Pancreas (tissue), 10 donors: ENCODE measurements around the gene PAX2. TPM values are rescaled to one million over a fixed set of nuclear protein-coding genes. Genes with fewer than 3 reads are reported as not detected.

Source experiments
- ATAC-seq, 4 donors: fragments of 200-7000 bp; cut with Tn5 transposase; one replicate each; pipeline versions ENCODE4 v1.8.0 to v1.9.1; 2020; ENCODE audit warnings: mild to moderate bottlenecking in 4 of 4, moderate library complexity in 4 of 4
- DNase-seq, 6 donors: peaks; one replicate each; pipeline ENCODE4 v3.0.0-alpha.2; 2020
- FAIRE-seq: peaks from 2 replicates; lab custom pipeline; 2012; peaks lifted over from hg19 to GRCh38; lab: Jason Lieb, UNC
- H3K27ac ChIP-seq, 4 donors: fragments of 200-600 bp; sonication (generic); 1 replicate in 3 of 4; 2 replicates in 1 of 4; pipeline versions ENCODE4 v1.5.0 to v1.8.0; 2020
- H3K27me3 ChIP-seq, 4 donors: fragments of 200-600 bp; one replicate each; pipeline ENCODE4 v1.8.0; 2021
- H3K36me3 ChIP-seq, 3 donors: fragments of 200-600 bp; sonication (generic) in 1 of 3; one replicate each; pipeline versions ENCODE4 v1.5.0 to v1.8.0; 2020 to 2021
- H3K4me1 ChIP-seq, 3 donors: fragments of 200-600 bp; one replicate each; pipeline ENCODE4 v1.8.0; 2021
- H3K4me3 ChIP-seq, 4 donors: fragments of 200-600 bp; sonication (generic) in 2 of 4; one replicate each; pipeline versions ENCODE4 v1.5.0 to v1.8.0; 2020 to 2021
- H3K9me3 ChIP-seq, 4 donors: fragments of 200-600 bp; one replicate each; pipeline ENCODE4 v1.8.0; 2021
- WGBS, 2 donors: extraction: QIAGEN DNeasy Blood & Tissue Kit; methylation state at CpG; one replicate each; pipeline ENCODE4 v1.1.7; 2013; 5-methylcytosine and 5-hydroxymethylcytosine counted together
- intact Hi-C, 3 donors: fragments of 100-400 bp; cut with DNase I; formaldehyde crosslinking; loops; one replicate each; pipeline versions ENCODE4 v1.11.1 to v1.14.2; 2022
- polyA plus RNA-seq, 2 donors: library from polyadenylated mRNA; stranded (reverse); fragments of 200-250 nt; gene quantifications; one replicate each; pipeline ENCODE4 v1.2.3, GENCODE V29; 2013
- total RNA-seq, 6 donors: library from RNA; stranded (reverse); fragmentation: NEBNext Ultra II Directional in 4 of 6; extraction: Animal tissue kit (Norgen Biotek cat#: 25700) in 4 of 6; gene quantifications; one replicate each; pipeline versions ENCODE4 v1.2.1 to v1.2.4, GENCODE V29; 2021 to 2023
- TF ChIP-seq, protein P1 (sequence below), 4 donors: fragments of 200-600 bp; sonication (generic) in 3 of 4; IDR thresholded peaks; one replicate each; pipeline versions ENCODE4 v1.5.0 to v1.8.0; 2021; ENCODE audit warnings: antibody characterized with exemption in 4 of 4
- donor health status: healthy with polysubstance abuse.
- donor health status: DM: no; HTN: no; CAD: no; lungs with moderate emphysema.
- donor health status: DM: no; HTN: no; CAD: no.
- donor health status: control.
- donor health status: control.
- donor health status: Bipolar disorder and iron deficiency.
- donor health status: DM: yes; HTN: yes; CAD: no.
- donor health status: DM: no; HTN: no; CAD: no.
- donor health status: DM: no; HTN: no; CAD: no.
- donor health status: DM: yes; HTN: yes; CAD: no.

PAX2 gene
- total and polyA plus RNA-seq, 8 donors = 0.07 to 0.49 (median 0.26) TPM

DNA sequence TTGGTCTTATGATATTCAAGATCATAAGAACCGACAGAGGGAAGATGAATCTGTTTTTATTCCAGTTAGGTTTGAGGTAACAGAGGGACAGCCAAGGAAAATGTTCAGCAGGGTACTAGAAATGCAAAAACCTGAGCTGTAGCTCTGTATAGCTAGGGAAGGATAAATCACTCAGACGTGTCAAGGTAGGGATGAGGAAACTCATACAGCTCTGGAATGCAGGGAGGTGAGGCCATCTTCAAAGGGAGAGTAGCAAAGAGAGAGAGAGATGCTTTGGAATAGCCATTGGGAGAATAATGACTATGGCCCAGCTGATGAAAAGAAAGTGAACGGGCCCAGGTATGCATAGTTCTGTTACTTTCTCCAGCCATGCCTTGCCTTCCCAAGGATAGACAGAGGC, 77.8 kb downstream of the PAX2 start:
- intact Hi-C loops = no loop called here
- FAIRE-seq (no peak), ATAC-seq (no peak), DNase-seq (no peak)
- Histone ChIP-seq H3K27ac (no peak overlapping the region), H3K36me3 (no peaks in the 10 kb centered on the region), H3K4me1 (peaks cover 0 to 4% (median 3%) of the 10 kb centered on the region in 3 donors), H3K27me3 (peaks cover 0 to 11% (median 0%) of the 10 kb centered on the region in 4 donors), H3K4me3 (no peak overlapping the region), H3K9me3 (no peaks in the 10 kb centered on the region)
- TF ChIP-seq, protein P1, sequence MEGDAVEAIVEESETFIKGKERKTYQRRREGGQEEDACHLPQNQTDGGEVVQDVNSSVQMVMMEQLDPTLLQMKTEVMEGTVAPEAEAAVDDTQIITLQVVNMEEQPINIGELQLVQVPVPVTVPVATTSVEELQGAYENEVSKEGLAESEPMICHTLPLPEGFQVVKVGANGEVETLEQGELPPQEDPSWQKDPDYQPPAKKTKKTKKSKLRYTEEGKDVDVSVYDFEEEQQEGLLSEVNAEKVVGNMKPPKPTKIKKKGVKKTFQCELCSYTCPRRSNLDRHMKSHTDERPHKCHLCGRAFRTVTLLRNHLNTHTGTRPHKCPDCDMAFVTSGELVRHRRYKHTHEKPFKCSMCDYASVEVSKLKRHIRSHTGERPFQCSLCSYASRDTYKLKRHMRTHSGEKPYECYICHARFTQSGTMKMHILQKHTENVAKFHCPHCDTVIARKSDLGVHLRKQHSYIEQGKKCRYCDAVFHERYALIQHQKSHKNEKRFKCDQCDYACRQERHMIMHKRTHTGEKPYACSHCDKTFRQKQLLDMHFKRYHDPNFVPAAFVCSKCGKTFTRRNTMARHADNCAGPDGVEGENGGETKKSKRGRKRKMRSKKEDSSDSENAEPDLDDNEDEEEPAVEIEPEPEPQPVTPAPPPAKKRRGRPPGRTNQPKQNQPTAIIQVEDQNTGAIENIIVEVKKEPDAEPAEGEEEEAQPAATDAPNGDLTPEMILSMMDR (IDR thresholded peaks at IDR 0.05) = no peak
- 55 to 65% methylated on average over 3 of the region's 3 CpGs for WGBS, 2 donors

DNA sequence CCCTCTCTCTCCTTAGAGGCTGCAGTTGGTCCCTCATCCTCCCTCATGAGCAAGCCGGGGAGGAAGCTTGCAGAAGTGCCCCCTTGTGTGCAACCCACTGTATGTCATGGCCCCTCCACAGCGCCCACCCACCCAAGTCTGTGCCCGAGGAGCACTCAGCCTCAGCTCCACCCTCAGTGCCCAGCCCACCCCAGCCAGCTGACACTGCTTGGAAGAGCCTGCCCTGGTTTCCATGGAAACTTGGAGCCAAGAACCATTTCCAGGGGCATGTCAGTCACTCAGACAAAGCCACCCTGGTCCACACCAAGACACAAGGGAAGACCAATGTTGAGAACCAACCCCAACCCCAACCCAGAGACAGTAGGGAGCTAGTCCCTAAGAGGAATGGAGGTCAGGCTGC, 79.5 kb downstream of the PAX2 start:
- Histone ChIP-seq H3K36me3 (no peaks in the 10 kb centered on the region), H3K27ac (no peak overlapping the region), H3K4me3 (no peak overlapping the region), H3K4me1 (peaks cover 0 to 5% (median 4%) of the 10 kb centered on the region in 3 donors), H3K27me3 (peaks cover 0 to 5% (median 0%) of the 10 kb centered on the region in 4 donors), H3K9me3 (no peaks in the 10 kb centered on the region)
- ATAC-seq = no peak
- TF ChIP-seq, protein P1 (IDR thresholded peaks at IDR 0.05) = no peak
- intact Hi-C loops = no loop called here
- no peak for DNase-seq
- 57 to 87% methylated on average over 3 of the region's 3 CpGs for WGBS, 2 donors
- no peak for FAIRE-seq

DNA sequence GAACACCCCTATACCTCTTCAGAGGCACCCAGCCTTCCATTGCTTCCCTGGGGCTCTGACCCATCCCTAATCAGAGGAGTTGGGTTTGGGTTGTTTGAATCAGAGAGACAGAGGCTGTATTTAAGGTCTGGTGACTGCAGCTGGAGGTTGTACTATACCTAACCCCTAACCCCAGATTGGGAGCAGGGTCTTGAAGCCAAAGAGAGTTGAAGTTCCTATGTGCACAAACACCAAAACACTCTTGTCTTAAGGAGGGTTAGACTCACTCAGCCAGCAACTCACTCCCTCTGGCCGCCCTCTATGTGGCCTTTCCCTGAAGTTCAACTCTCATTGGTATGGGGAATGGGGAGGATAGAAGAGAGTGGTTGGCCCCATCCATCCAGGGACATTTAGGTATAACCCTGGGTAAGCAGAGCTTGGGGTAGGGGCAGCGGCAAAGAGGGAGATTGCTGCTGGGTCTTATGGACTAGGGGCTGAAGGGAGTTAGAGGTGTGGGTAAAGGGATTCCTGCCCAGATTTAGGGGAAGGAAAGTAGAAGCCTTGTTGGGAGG, 80.0 kb downstream of the PAX2 start:
- no peak for DNase-seq
- Histone ChIP-seq H3K4me1 (peaks cover 0 to 5% (median 4%) of the 10 kb centered on the region in 3 donors), H3K9me3 (no peaks in the 10 kb centered on the region), H3K27ac (no peak overlapping the region), H3K4me3 (no peak overlapping the region), H3K27me3 (peaks cover 0 to 5% (median 0%) of the 10 kb centered on the region in 4 donors), H3K36me3 (no peaks in the 10 kb centered on the region)
- TF ChIP-seq, protein P1 (IDR thresholded peaks at IDR 0.05) = no peak
- WGBS, 2 donors = 69 to 81% methylated on average over 2 of the region's 2 CpGs
- intact Hi-C loops = no loop called here
- FAIRE-seq = no peak
- ATAC-seq = no peak

DNA sequence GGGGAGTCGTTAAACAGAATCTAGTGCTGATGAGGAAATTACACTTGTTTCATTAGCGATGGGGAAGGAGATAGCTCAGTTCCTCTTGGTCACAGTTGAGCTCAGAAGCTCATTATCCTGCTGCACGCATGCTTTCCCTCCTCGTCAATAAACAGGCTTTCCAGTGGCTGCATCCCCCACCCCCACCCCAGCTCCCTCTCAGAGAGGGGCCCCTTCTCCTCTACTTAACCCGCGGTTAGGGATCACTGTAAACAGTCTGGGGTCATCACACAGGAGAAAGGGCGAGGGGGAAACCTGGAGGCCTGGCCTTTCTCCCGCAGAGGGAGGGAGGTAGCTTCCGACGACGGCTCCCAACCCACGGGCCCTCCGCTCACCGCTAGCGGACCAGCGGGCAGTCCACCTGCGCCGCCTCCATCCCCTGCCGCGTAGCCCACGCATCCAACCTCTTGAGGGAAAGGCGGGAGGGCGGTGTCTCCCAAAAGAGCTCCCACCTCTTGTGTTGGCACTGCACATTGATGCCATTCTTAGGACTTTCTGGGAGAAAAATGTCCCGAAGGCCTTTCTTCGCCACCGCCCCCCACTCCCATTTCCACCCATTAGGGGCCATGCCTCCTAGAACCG, 80.8 kb downstream of the PAX2 start:
- FAIRE-seq = no peak
- peaks cover 0 to 5% (median 4%) of the 10 kb centered on the region in 3 donors for H3K4me1 ChIP-seq
- H3K27me3 ChIP-seq = peaks cover 0 to 8% (median 0%) of the 10 kb centered on the region in 4 donors
- no peak for DNase-seq
- peak overlapping the region; percentile 30 to 65 (median 64) for H3K4me3 ChIP-seq
- no peaks in the 10 kb centered on the region for H3K9me3 ChIP-seq
- intact Hi-C loops = no loop called here
- H3K36me3 ChIP-seq = no peaks in the 10 kb centered on the region
- H3K27ac ChIP-seq = no peak overlapping the region
- TF ChIP-seq, protein P1 (IDR thresholded peaks at IDR 0.05) = no peak
- no peak for ATAC-seq
- 13 to 16% methylated on average over 27 of the region's 27 CpGs for WGBS, 2 donors

DNA sequence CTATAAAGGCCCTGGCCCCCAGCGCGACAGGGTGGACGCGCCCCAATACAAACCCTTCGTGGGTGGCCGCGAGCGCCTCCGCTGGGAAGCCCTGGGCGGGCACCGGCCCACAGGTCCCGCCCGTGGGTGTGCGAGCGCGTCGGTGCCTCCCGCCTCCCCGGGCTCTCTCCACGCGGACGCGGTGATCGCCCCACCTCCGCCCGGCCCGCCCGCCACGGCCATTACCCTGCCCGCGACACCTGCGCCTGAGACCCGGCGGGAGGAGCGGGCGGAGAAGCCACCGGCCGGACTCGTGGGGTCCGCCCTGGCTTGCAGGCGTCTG, 81.2 kb downstream of the PAX2 start:
- DNase-seq (peak in 1 of 6 donors; percentile 58), ATAC-seq (peak; percentile 49 to 66 (median 60)), FAIRE-seq (no peak)
- Histone ChIP-seq H3K27ac (no peak overlapping the region), H3K27me3 (peaks cover 0 to 11% (median 0%) of the 10 kb centered on the region in 4 donors), H3K4me3 (peak overlapping the region; percentile 30 to 65 (median 64)), H3K9me3 (no peaks in the 10 kb centered on the region), H3K4me1 (peaks cover 0 to 5% (median 4%) of the 10 kb centered on the region in 3 donors), H3K36me3 (no peaks in the 10 kb centered on the region)
- TF ChIP-seq, protein P1 (IDR thresholded peaks at IDR 0.05) = no peak
- 1% methylated on average over 38 to 41 of the region's 41 CpGs for WGBS, 2 donors
- intact Hi-C loops = no loop called here
